ENCODE measurements around the gene OR4F6.

The OR4F6 gene

DNA sequence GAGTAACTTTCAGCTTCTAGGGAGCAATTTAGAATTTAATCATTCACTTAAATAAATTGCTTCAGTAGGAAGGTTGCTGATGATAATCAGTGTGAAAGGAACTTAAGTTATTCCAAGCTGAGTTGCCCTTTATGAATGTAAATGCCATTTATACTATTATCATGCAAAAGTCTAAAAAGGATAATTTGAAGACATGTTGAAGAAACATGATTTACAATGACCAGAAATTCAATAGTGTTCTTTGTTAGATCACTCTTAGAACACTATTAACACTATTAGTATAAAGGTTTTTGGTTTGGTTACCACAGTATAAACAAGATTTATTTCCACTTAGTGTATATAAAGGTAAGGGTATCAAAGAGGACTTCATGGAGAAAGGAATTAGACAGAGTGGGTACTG, 1.6 kb downstream of the OR4F6 start:
- DNase-seq (ENCODE audit: low spot score), result no peak

- DNase-seq (ENCODE audit: low spot score), result no peak
These were observed 2.5 kb downstream of the OR4F6 start for GRCh38 chr15:101805605-101806345.

- no peak for DNase-seq (ENCODE audit: low spot score)
These were observed 4.1 kb downstream of the OR4F6 start for GRCh38 chr15:101807345-101807945.

DNA sequence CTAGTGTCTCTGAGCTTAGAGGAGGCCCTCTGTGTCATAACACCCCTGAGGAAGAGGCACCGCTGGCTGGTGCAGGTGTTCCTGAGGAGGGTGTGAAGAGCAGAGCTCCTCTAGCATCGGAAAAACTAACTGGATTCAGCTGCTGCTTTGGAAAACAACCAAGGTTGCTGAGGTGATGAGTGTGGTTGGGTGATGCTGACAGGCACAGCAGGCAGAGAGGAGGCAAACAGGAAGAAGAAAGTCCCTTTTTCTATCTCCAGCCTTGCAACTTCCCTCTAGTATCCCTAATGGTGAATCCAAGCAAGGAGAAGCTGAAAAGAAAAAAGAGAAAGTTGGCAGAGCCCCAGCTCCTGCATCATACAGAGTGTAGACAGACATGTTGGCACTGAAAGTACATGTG, 4.9 kb downstream of the OR4F6 start:
- DNase-seq (ENCODE audit: low spot score), result no peak

DNA sequence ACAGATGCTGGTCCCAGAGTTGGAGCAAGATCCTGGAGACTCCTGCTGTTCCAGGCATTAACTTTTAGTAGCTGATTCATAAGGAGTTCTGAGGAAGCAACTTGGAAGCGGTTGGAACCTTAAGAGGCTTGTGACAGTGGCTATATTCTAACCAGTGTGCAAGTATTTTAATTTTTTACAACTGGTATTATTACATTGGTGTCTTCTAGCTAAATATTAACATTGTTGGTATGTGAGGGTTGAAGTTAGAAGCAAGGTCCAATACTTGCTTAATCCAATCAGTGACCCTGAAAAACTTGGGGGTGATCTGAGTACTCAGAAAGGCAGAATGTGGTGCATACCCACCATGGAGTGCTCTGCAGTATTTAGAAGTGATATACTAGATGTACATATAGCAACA, 7.1 kb downstream of the OR4F6 start:
- DNase-seq (ENCODE audit: low spot score), result no peak

DNA sequence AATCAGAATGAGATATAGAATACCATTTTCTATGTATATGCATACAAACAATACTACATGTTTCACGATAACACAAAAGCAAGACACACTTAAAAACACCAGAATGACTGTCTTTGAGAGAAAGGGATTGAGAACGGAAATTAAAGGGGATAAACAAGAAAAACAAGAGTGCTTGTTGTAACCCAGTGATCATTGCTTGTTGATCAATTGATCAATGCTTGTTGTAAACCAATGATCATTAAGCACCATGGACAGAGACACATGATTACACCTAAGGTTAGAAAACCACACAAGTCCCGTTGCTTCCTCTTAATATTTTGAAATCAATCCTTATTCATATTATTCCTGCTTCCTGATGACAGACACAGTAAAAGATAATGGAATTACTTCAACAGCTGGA, 7.6 kb downstream of the OR4F6 start:
- no peak for DNase-seq (ENCODE audit: low spot score)

- no peak for DNase-seq (ENCODE audit: low spot score)
These were observed 8.6 kb downstream of the OR4F6 start, which contains the start of gene OR4F15 for GRCh38 chr15:101811902-101812301. OR4F15 (plus strand) TSS chr15:101812202; CDS start chr15:101818187, 5,985 bp downstream.

DNA sequence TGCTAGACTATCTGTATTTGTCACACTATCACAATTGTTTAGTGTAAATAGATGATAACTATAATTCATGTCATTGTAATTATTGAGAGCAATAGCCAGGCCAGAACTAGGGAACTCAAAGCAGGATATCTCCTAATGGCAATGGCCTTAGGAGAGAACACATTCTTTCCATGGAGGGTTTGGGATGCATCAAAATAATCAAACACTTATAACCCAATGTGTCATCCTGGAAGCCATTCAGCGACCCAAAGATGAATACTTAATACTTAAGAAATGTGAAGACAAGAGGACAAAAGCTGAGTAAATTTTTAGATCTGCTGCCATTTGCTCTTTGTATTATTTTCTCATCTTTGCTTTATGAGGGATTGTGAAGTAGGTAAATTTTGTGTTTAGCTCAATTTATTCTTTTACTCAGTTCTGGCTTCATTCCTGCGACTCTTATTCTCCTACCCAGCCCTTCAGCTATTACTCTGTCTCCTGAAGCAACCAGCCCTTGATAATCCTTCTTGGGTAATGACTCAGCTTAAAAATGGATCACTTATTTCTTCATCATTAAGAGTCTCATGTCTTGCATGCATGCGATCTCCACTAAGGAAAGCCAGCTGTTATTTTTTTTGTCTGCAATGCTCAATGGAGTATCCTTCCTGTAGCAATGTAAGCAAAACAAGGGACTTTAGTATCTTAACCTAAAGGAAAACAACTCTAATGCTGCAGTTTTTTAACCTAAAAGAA, 10.7 kb downstream of the OR4F6 start:
- no peak for DNase-seq (ENCODE audit: low spot score)

DNA sequence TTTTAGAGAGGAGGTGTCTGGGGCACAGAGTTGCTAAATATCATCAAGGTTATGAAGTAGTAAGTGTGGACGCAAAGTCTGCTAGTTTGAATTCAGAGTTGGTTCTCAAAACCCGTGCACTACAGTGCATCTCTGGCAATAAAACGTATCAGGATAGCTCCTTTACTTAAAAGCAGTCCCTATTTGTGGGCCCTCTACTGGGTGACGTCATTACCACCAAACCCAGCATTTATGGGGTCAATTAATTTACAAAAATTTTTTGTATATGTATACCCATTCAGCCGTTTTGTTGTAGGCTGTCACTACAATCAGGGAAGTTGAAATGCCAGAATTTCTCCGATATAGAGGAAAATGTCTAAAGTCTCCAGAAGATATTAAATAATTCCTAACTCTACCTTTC, 17.5 kb downstream of the OR4F6 start:
- no peak for DNase-seq (ENCODE audit: low spot score)

DNA sequence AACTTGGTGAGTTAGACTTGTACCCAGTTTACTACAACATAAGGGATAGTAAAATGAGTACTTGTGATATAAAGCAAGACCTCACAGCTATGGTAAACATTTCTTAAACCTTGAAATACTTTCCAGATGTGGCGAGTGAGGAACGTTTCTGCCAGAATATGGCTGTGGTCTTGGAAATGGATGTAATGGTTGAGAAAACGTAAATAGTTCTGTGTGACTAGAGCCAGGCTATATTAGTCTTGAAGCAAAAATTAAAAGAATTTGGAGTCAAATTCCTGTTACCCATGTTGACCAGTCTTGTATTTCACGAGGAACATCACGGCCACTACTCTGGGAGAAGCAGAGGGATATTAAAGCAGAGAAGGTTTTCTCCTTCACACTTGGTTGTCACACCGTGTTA, 23.9 kb downstream of the OR4F6 start:
- no peak for DNase-seq (ENCODE audit: low spot score)

GRCh38 chr15:101828774-101829173, 25.5 kb downstream of the OR4F6 start:
- DNase-seq (ENCODE audit: low spot score), result no peak

GRCh38 chr15:101841656-101842055, 38.3 kb downstream of the OR4F6 start:
- DNase-seq (ENCODE audit: low spot score), result no peak

DNA sequence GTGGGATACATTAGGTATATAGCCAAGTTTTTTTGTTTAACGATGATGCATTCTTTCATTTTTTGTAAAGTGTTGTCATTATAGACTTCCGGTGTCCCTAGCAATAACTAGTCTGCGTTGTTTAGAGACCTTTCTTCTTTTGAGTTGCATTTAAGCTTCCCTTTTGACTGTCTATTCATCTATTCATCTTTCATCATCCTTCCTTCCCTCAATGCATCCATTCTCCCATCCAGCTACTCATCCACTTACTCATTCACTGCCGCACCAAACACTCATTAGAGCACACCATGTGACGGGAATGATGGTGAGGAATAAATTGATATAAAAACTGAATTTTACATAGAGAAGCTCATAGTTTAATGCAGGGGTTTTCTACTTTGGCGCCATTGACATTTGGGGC, 41.6 kb downstream of the OR4F6 start:
- no peak for DNase-seq (ENCODE audit: low spot score)

GRCh38 chr15:101852356-101852755, 49.0 kb downstream of the OR4F6 start:
- no peak for DNase-seq (ENCODE audit: low spot score)

Data from cerebellar cortex (tissue), 1 donor.